ENCODE measurements around the gene SORBS2. TPM values are rescaled to one million over a fixed set of nuclear protein-coding genes. Genes with fewer than 3 reads are reported as not detected.

The SORBS2 gene
- total RNA-seq, 3 donors from 2014 or later: 0.53 to 1.1 (median 0.74) TPM

- Mint-ChIP-seq H3K27me3 (ENCODE audit: low read depth) (peaks cover 3% of the 10 kb centered on the region), H3K4me3 (no peak overlapping the region), H3K4me1 (ENCODE audit: low read depth) (no peaks in the 10 kb centered on the region), H3K9me3 (peaks cover 4% of the 10 kb centered on the region), H3K36me3 (ENCODE audit: insufficient read depth) (no peaks in the 10 kb centered on the region)
- ATAC-seq (no peak), DNase-seq (no peak)
Observed at GRCh38 chr4:185800266-185800945, 11.6 kb downstream of the SORBS2 start.

- DNase-seq: no peak
- Mint-ChIP-seq H3K36me3 (ENCODE audit: insufficient read depth) (no peaks in the 10 kb centered on the region), H3K4me3 (no peak overlapping the region), H3K27me3 (ENCODE audit: low read depth) (peaks cover 3% of the 10 kb centered on the region), H3K9me3 (peaks cover 4% of the 10 kb centered on the region), H3K4me1 (ENCODE audit: low read depth) (no peaks in the 10 kb centered on the region)
- ATAC-seq: no peak
Observed at GRCh38 chr4:185799442-185799841, 12.6 kb downstream of the SORBS2 start.

GRCh38 chr4:185797596-185798338 lies 14.2 kb downstream of the SORBS2 start:
- DNase-seq: no peak

GRCh38 chr4:185797018-185797417 lies 15.0 kb downstream of the SORBS2 start:
- ATAC-seq (no peak), DNase-seq (no peak)
- H3K27me3 Mint-ChIP-seq (ENCODE audit: low read depth): peaks cover 3% of the 10 kb centered on the region
- H3K36me3 Mint-ChIP-seq (ENCODE audit: insufficient read depth): no peaks in the 10 kb centered on the region
- no peaks in the 10 kb centered on the region for H3K4me1 Mint-ChIP-seq (ENCODE audit: low read depth)
- H3K4me3 Mint-ChIP-seq: no peak overlapping the region
- peaks cover 4% of the 10 kb centered on the region for H3K9me3 Mint-ChIP-seq

More at GRCh38 chr4:185797596-185798338, 14.2 kb downstream of the SORBS2 start:
- no peak for ATAC-seq
- Mint-ChIP-seq H3K4me1 (ENCODE audit: low read depth) (no peaks in the 10 kb centered on the region), H3K36me3 (ENCODE audit: insufficient read depth) (no peaks in the 10 kb centered on the region), H3K4me3 (no peak overlapping the region), H3K9me3 (peaks cover 4% of the 10 kb centered on the region), H3K27me3 (ENCODE audit: low read depth) (peaks cover 3% of the 10 kb centered on the region)

- peaks cover 3% of the 10 kb centered on the region for H3K27me3 Mint-ChIP-seq (ENCODE audit: low read depth)
- peaks cover 4% of the 10 kb centered on the region for H3K9me3 Mint-ChIP-seq
- ATAC-seq (no peak), DNase-seq (no peak)
- H3K36me3 Mint-ChIP-seq (ENCODE audit: insufficient read depth): no peaks in the 10 kb centered on the region
- H3K4me1 Mint-ChIP-seq (ENCODE audit: low read depth): no peaks in the 10 kb centered on the region
- no peak overlapping the region for H3K4me3 Mint-ChIP-seq
Observed at GRCh38 chr4:185796176-185796575, 15.8 kb downstream of the SORBS2 start.

- Mint-ChIP-seq H3K4me3 (no peak overlapping the region), H3K36me3 (ENCODE audit: insufficient read depth) (no peaks in the 10 kb centered on the region), H3K27me3 (ENCODE audit: low read depth) (peaks cover 3% of the 10 kb centered on the region), H3K4me1 (ENCODE audit: low read depth) (no peaks in the 10 kb centered on the region), H3K9me3 (no peaks in the 10 kb centered on the region)
- no peak for ATAC-seq
- DNase-seq: no peak
Observed at GRCh38 chr4:185794637-185795036, 17.4 kb downstream of the SORBS2 start.

- no peak for ATAC-seq
- Mint-ChIP-seq H3K9me3 (no peaks in the 10 kb centered on the region), H3K36me3 (ENCODE audit: insufficient read depth) (no peaks in the 10 kb centered on the region), H3K4me3 (no peak overlapping the region), H3K4me1 (ENCODE audit: low read depth) (no peaks in the 10 kb centered on the region), H3K27me3 (ENCODE audit: low read depth) (peaks cover 3% of the 10 kb centered on the region)
- no peak for DNase-seq
Observed at GRCh38 chr4:185793716-185794115, 18.3 kb downstream of the SORBS2 start.

- H3K27me3 Mint-ChIP-seq (ENCODE audit: low read depth): peaks cover 3% of the 10 kb centered on the region
- no peaks in the 10 kb centered on the region for H3K4me1 Mint-ChIP-seq (ENCODE audit: low read depth)
- DNase-seq (no peak), ATAC-seq (no peak)
- H3K9me3 Mint-ChIP-seq: no peaks in the 10 kb centered on the region
- no peaks in the 10 kb centered on the region for H3K36me3 Mint-ChIP-seq (ENCODE audit: insufficient read depth)
- no peak overlapping the region for H3K4me3 Mint-ChIP-seq
Observed at GRCh38 chr4:185793116-185793485, 18.9 kb downstream of the SORBS2 start.

GRCh38 chr4:185792384-185793115 lies 19.4 kb downstream of the SORBS2 start:
- Mint-ChIP-seq H3K9me3 (no peaks in the 10 kb centered on the region), H3K36me3 (ENCODE audit: insufficient read depth) (no peaks in the 10 kb centered on the region), H3K4me3 (no peak overlapping the region), H3K4me1 (ENCODE audit: low read depth) (no peaks in the 10 kb centered on the region), H3K27me3 (ENCODE audit: low read depth) (peaks cover 3% of the 10 kb centered on the region)
- no peak for DNase-seq
- no peak for ATAC-seq

- ATAC-seq (no peak), DNase-seq (no peak)
- H3K36me3 Mint-ChIP-seq (ENCODE audit: insufficient read depth): no peaks in the 10 kb centered on the region
- H3K27me3 Mint-ChIP-seq (ENCODE audit: low read depth): no peaks in the 10 kb centered on the region
- no peaks in the 10 kb centered on the region for H3K9me3 Mint-ChIP-seq
- no peak overlapping the region for H3K4me3 Mint-ChIP-seq
- H3K4me1 Mint-ChIP-seq (ENCODE audit: low read depth): no peaks in the 10 kb centered on the region
Observed at GRCh38 chr4:185787926-185788679, 23.9 kb downstream of the SORBS2 start.

- H3K4me3 Mint-ChIP-seq: no peak overlapping the region
- no peak for DNase-seq
- no peaks in the 10 kb centered on the region for H3K36me3 Mint-ChIP-seq (ENCODE audit: insufficient read depth)
- H3K9me3 Mint-ChIP-seq: no peaks in the 10 kb centered on the region
- ATAC-seq: no peak
- no peaks in the 10 kb centered on the region for H3K27me3 Mint-ChIP-seq (ENCODE audit: low read depth)
- no peaks in the 10 kb centered on the region for H3K4me1 Mint-ChIP-seq (ENCODE audit: low read depth)
Observed at GRCh38 chr4:185786422-185786821, 25.6 kb downstream of the SORBS2 start.

GRCh38 chr4:185783574-185783973 lies 28.4 kb downstream of the SORBS2 start:
- Mint-ChIP-seq H3K4me1 (ENCODE audit: low read depth) (no peaks in the 10 kb centered on the region), H3K9me3 (no peaks in the 10 kb centered on the region), H3K36me3 (ENCODE audit: insufficient read depth) (no peaks in the 10 kb centered on the region), H3K4me3 (no peak overlapping the region), H3K27me3 (ENCODE audit: low read depth) (no peaks in the 10 kb centered on the region)
- DNase-seq (no peak), ATAC-seq (no peak)

- DNase-seq: no peak
Observed at GRCh38 chr4:185782523-185782922, 29.5 kb downstream of the SORBS2 start.

GRCh38 chr4:185781555-185782215 lies 30.3 kb downstream of the SORBS2 start:
- DNase-seq: no peak
- H3K27me3 Mint-ChIP-seq (ENCODE audit: low read depth): no peaks in the 10 kb centered on the region
- H3K9me3 Mint-ChIP-seq: no peaks in the 10 kb centered on the region
- no peaks in the 10 kb centered on the region for H3K4me1 Mint-ChIP-seq (ENCODE audit: low read depth)
- no peaks in the 10 kb centered on the region for H3K36me3 Mint-ChIP-seq (ENCODE audit: insufficient read depth)
- no peak overlapping the region for H3K4me3 Mint-ChIP-seq
- ATAC-seq: no peak

More at GRCh38 chr4:185782523-185782922, 29.5 kb downstream of the SORBS2 start:
- H3K36me3 Mint-ChIP-seq (ENCODE audit: insufficient read depth): no peaks in the 10 kb centered on the region
- ATAC-seq: no peak
- no peaks in the 10 kb centered on the region for H3K27me3 Mint-ChIP-seq (ENCODE audit: low read depth)
- no peak overlapping the region for H3K4me3 Mint-ChIP-seq
- no peaks in the 10 kb centered on the region for H3K4me1 Mint-ChIP-seq (ENCODE audit: low read depth)
- H3K9me3 Mint-ChIP-seq: no peaks in the 10 kb centered on the region

All from activated T-cell treated with anti-CD3 and anti-CD28 coated beads, Interleukin-2, amount 50 U/mL, for 4 hours (primary cell).